SK-MEL-5 (cell line): ENCODE results near the gene HLA-DPA1. TPM values are rescaled to one million over a fixed set of nuclear protein-coding genes. Genes with fewer than 3 reads are reported as not detected.

ENCODE experiments used
- total RNA-seq: library from RNA; depleted of rRNA; stranded (reverse); fragments of >200 nt; shearing (Covaris generic); gene quantifications from 2 replicates; pipeline ENCODE4 v1.2.3, GENCODE V29; 2014; rRNA removed

The HLA-DPA1 gene
- total RNA-seq, 1 experiment from 2014 or later = 8.7 TPM

Other genes starting within 250 kb of the HLA-DPA1 start
- gene TAP2, start 234.9 kb downstream of the HLA-DPA1 start, total RNA-seq = 52.5 and 54.2 TPM in 2 replicates
- 40.4 and 43.9 TPM in 2 replicates for gene PSMB8, start 229.6 kb downstream of the HLA-DPA1 start, total RNA-seq
- gene TAP1, start 219.9 kb downstream of the HLA-DPA1 start, total RNA-seq = 30.6 and 36.4 TPM in 2 replicates
- 10.4 and 15.4 TPM in 2 replicates for gene PSMB9, start 219.5 kb downstream of the HLA-DPA1 start, total RNA-seq
- gene HLA-DMB, start 132.6 kb downstream of the HLA-DPA1 start, total RNA-seq = 1.9 and 2.6 TPM in 2 replicates
- 34.0 and 35.3 TPM in 2 replicates for gene HLA-DMA, start 120.6 kb downstream of the HLA-DPA1 start, total RNA-seq
- 96.2 and 107 TPM in 2 replicates for gene BRD2, start 105.1 kb downstream of the HLA-DPA1 start, total RNA-seq
- 0.13 and 0.16 TPM in 2 replicates for gene HLA-DOA, start 64.1 kb downstream of the HLA-DPA1 start, total RNA-seq
- gene HLA-DPB1, start 2.3 kb upstream of the HLA-DPA1 start, total RNA-seq = 1.7 and 3.5 TPM in 2 replicates
- gene COL11A2, start 118.8 kb upstream of the HLA-DPA1 start, total RNA-seq = 0.42 and 0.98 TPM in 2 replicates
- gene RXRB, start 127.0 kb upstream of the HLA-DPA1 start, total RNA-seq = 16.5 and 17.0 TPM in 2 replicates
- gene SLC39A7, start 127.2 kb upstream of the HLA-DPA1 start, total RNA-seq = 92.5 and 94.5 TPM in 2 replicates
- gene HSD17B8, start 131.0 kb upstream of the HLA-DPA1 start, total RNA-seq = 6.5 and 8.0 TPM in 2 replicates
- gene RING1, start 134.9 kb upstream of the HLA-DPA1 start, total RNA-seq = 22.5 and 25.8 TPM in 2 replicates
- 27.1 and 28.5 TPM in 2 replicates for gene VPS52, start 198.2 kb upstream of the HLA-DPA1 start, total RNA-seq
- gene RPS18, start 198.4 kb upstream of the HLA-DPA1 start, total RNA-seq = 4,185 and 4,422 TPM in 2 replicates
- 0.83 and 1.0 TPM in 2 replicates for gene B3GALT4, start 203.5 kb upstream of the HLA-DPA1 start, total RNA-seq
- gene WDR46, start 215.6 kb upstream of the HLA-DPA1 start, total RNA-seq = 85.9 and 93.6 TPM in 2 replicates
- gene PFDN6, start 216.0 kb upstream of the HLA-DPA1 start, total RNA-seq = 128 and 143 TPM in 2 replicates
- gene RGL2, start 225.3 kb upstream of the HLA-DPA1 start, total RNA-seq = 11.9 and 14.6 TPM in 2 replicates
- gene TAPBP, start 240.4 kb upstream of the HLA-DPA1 start, total RNA-seq = 45.5 and 55.4 TPM in 2 replicates
- 7.6 and 9.2 TPM in 2 replicates for gene ZBTB22, start 244.1 kb upstream of the HLA-DPA1 start, total RNA-seq
- gene DAXX, start 249.3 kb upstream of the HLA-DPA1 start, total RNA-seq = 29.0 and 33.5 TPM in 2 replicates